GM12878 (cell line): ENCODE measurements around the gene CS. TPM values are rescaled to one million over a fixed set of nuclear protein-coding genes. Genes with fewer than 3 reads are reported as not detected.

Experiments
- ATAC-seq: fragments of 200-7000 bp; cut with Tn5 transposase; 3 replicates; pipeline ENCODE4 v1.9.1; 2020; ENCODE audit warnings: mild to moderate bottlenecking, moderate library complexity
- BruUV-seq: library from RNA; stranded (reverse); fragments of 400-500 nt; replicated peaks from 2 replicates; lab custom pipeline; 2021; lab: Mats Ljungman, UMichigan
- CTCF ChIA-PET: fragments of 300-600 bp; sonication (Branson Sonifier 250); formaldehyde crosslinking; extraction: SDS; loops from one replicate; lab custom pipeline; 2021; ENCODE audit warnings: inconsistent platforms; lab: Yijun Ruan, JAX
- POLR2A ChIA-PET: fragments of 350-600 bp; formaldehyde crosslinking; extraction: SDS; loops from one replicate; lab custom pipeline; 2021; ENCODE audit warnings: inconsistent platforms; lab: Charles Lee
- RAD21 ChIA-PET: fragments of 300-600 bp; sonication (Branson Sonifier 250); formaldehyde crosslinking; loops from one replicate; lab custom pipeline; 2023; ENCODE audit warnings: antibody characterized with exemption; ENCODE audit not compliant: unreplicated experiment; lab: Charles Lee
- SMC1A ChIA-PET: fragments of 300-600 bp; sonication (Branson Sonifier 250); formaldehyde crosslinking; loops from one replicate; lab custom pipeline; 2023; ENCODE audit not compliant: unreplicated experiment, uncharacterized antibody; lab: Charles Lee
- DNase-seq: peaks from one replicate; pipeline ENCODE4 v3.0.0-alpha.2; 2011; ENCODE audit warnings: low read depth, low spot score
- FAIRE-seq: peaks from 3 replicates; lab custom pipeline; 2011; peaks lifted over from hg19 to GRCh38; lab: Jason Lieb, UNC
- H2AFZ ChIP-seq: 2 replicates; pipeline ENCODE4 v1.6.0; 2011; ENCODE audit warnings: low read depth, low read length, control low read depth; ENCODE audit not compliant: control insufficient read depth
- H3K27ac ChIP-seq: 2 replicates; pipeline ENCODE4 v1.5.1; 2011; ENCODE audit warnings: control low read depth; ENCODE audit not compliant: control insufficient read depth, insufficient read depth
- H3K27me3 ChIP-seq, 2 experiments: replicated peaks in 1 of 2; 2 replicates each; pipeline versions ENCODE4 v1.6.0 to v1.6.1; 2011; ENCODE audit warnings: low read length in 1 of 2; ENCODE audit not compliant: control insufficient read depth in 2 of 2, insufficient read depth in 2 of 2
- H3K36me3 ChIP-seq, 2 experiments: 2 replicates each; pipeline ENCODE4 v1.5.1; 2011; ENCODE audit warnings: low read length in 1 of 2; ENCODE audit not compliant: control insufficient read depth in 2 of 2, insufficient read depth in 2 of 2
- H3K4me1 ChIP-seq: 2 replicates; pipeline ENCODE4 v1.6.1; 2011; ENCODE audit warnings: mild to moderate bottlenecking, low read length, moderate library complexity, mixed read lengths; ENCODE audit not compliant: control insufficient read depth, insufficient read depth
- H3K4me2 ChIP-seq: 2 replicates; pipeline ENCODE4 v1.6.0; 2011; ENCODE audit warnings: control low read depth; ENCODE audit not compliant: control insufficient read depth, insufficient read depth
- H3K4me3 ChIP-seq: fragments of 200-600 bp; sonication (generic); 2 replicates; pipeline ENCODE4 v1.5.1; 2016
- H3K79me2 ChIP-seq: 2 replicates; pipeline ENCODE4 v1.6.0; 2011; ENCODE audit warnings: low read length; ENCODE audit not compliant: control insufficient read depth, insufficient read depth
- H3K9ac ChIP-seq: 2 replicates; pipeline ENCODE4 v1.8.0; 2011; ENCODE audit warnings: low read length, control low read depth, mixed read lengths; ENCODE audit not compliant: control insufficient read depth, insufficient read depth
- H3K9me3 ChIP-seq: replicated peaks from 3 replicates; pipeline ENCODE4 v1.5.1; 2011; ENCODE audit warnings: mild to moderate bottlenecking, low read length; ENCODE audit not compliant: control insufficient read depth, insufficient read depth
- H4K20me1 ChIP-seq: 2 replicates; pipeline ENCODE4 v1.6.0; 2011; ENCODE audit not compliant: control insufficient read depth, insufficient read depth
- E2F8 ChIP-seq: fragments of 450-650 bp; IDR thresholded peaks from 2 replicates; pipeline ENCODE4 v1.6.1; 2018; ENCODE audit warnings: mild to moderate bottlenecking, low read depth, moderate library complexity; ENCODE audit not compliant: partially characterized antibody
- ELK1 ChIP-seq: IDR thresholded peaks from 2 replicates; pipeline ENCODE4 v1.6.1; 2012; ENCODE audit warnings: low read depth, low read length, improper control_type of control experiment
- KDM1A ChIP-seq: fragments of 200-600 bp; sonication (generic); IDR thresholded peaks from 2 replicates; pipeline ENCODE4 v1.6.1; 2016; ENCODE audit warnings: borderline replicate concordance
- RAD21 ChIP-seq: IDR thresholded peaks from 2 replicates; pipeline ENCODE4 v1.6.1; 2011; ENCODE audit warnings: mild to moderate bottlenecking, low read depth, low read length, moderate library complexity; ENCODE audit not compliant: insufficient read depth
- WGBS: methylation state at CpG from one replicate; pipeline ENCODE4 v1.1.6; 2016; ENCODE audit warnings: low lambda C conversion rate; ENCODE audit not compliant: insufficient replicate concordance, insufficient coverage; ENCODE audit errors: missing lambda C conversion rate; 5-methylcytosine and 5-hydroxymethylcytosine counted together
- in situ Hi-C: fragments of 300-500 bp; cut with MboI; formaldehyde crosslinking; loops from 9 replicates; pipeline ENCODE4 v1.14.3; 2018; ENCODE audit warnings: mixed read lengths
- intact Hi-C: fragments of 100-400 bp; cut with micrococcal nuclease; formaldehyde crosslinking; loops from one replicate; pipeline ENCODE4 v1.14.2; 2022; ENCODE audit not compliant: unreplicated experiment
- polyA plus RNA-seq, 11 experiments: library from polyadenylated mRNA; depleted of rRNA in 4 of 11; unstranded in 6 of 11; stranded (reverse) in 5 of 11; fragments of >200 nt; fragmentation: Nextera tagmentation in 4 of 11; fragmentation: Illumina TruSeq in 1 of 11; extraction: Ambion mirVana in 4 of 11; extraction: Trizol in 1 of 11; gene quantifications; 1 replicate in 1 of 11; 2 replicates in 10 of 11; pipeline versions ENCODE4 v1.2.1 to v1.2.3, GENCODE V29; 2011 to 2016; ENCODE audit warnings: inconsistent platforms in 2 of 11, missing spikeins in 2 of 11, low read depth in 1 of 11
- total RNA-seq, 4 experiments: library from RNA; depleted of rRNA in 3 of 4; stranded (reverse); fragments of >200 nt in 3 of 4; fragmentation: Illumina TruSeq in 1 of 4; extraction: Trizol in 1 of 4; gene quantifications; 2 replicates each; pipeline versions ENCODE4 v1.2.1 to v1.2.3, GENCODE V29; 2013 to 2021
- TF ChIP-seq, protein P1 (sequence below): IDR thresholded peaks from 2 replicates; pipeline ENCODE4 v1.6.1; 2011; ENCODE audit warnings: borderline replicate concordance, low read depth, mild to moderate bottlenecking, moderate library complexity, mixed read lengths, low read length; ENCODE audit not compliant: insufficient read depth; ENCODE audit errors: extremely low read length

Gene CS
- total and polyA plus RNA-seq, 10 of the 15 experiments (the other 5 are each of a cell fraction or from before 2014, with no cell fraction given), result 64.9 to 276 (median 139) TPM

GRCh38 chr12:56317675-56318074 lies 17.5 kb upstream of the CS start:
- in situ Hi-C loops, result no loop called here
- H3K79me2 ChIP-seq, result peaks cover 19% of the 10 kb centered on the region
- H3K9ac ChIP-seq, result no peak overlapping the region
- H3K27ac ChIP-seq, result no peak overlapping the region
- peaks cover 2 to 11% of the 10 kb centered on the region in 2 experiments; a peak in 3 of 4 replicates for H3K36me3 ChIP-seq
- RAD21 ChIA-PET, result interaction anchor here (3.7 to 5.5 kb wide), 2 partner anchors 42 to 144 kb away, joined by 34 to 71 read pairs; partner anchors contain the start of gene STAT2
- no peak for DNase-seq
- no peak overlapping the region for H3K4me2 ChIP-seq
- SMC1A ChIA-PET, result interaction anchor here (2.4 to 2.8 kb wide), 2 partner anchors 131 to 143 kb away, joined by 14 read pairs; partner anchors contain the start of gene TIMELESS
- H3K4me3 ChIP-seq, result no peak overlapping the region
- no TSS peak for BruUV-seq
- 96% methylated on average over 3 of the region's 3 CpGs for WGBS
- CTCF ChIA-PET, result interaction anchor here (5.6 kb wide), 1 partner anchor 145 kb away, joined by 76 read pairs; no protein-coding TSS in a partner anchor
- no peak overlapping the region for H2AFZ ChIP-seq
- H3K4me1 ChIP-seq, result peaks cover 3% of the 10 kb centered on the region
- no peak for ATAC-seq
- no peaks in the 10 kb centered on the region for H4K20me1 ChIP-seq
- no peak for FAIRE-seq
- no peaks in the 10 kb centered on the region for H3K9me3 ChIP-seq
- intact Hi-C loops, result loop anchor here (5.0 kb wide), 1 partner anchor 200 kb away; the partner anchor contains the start of genes RPL41 and ZC3H10
- TF ChIP-seq KDM1A, result no peak
- peak; percentile 26; the same call in 1 of the 2 replicates for TF ChIP-seq RAD21
- TF ChIP-seq, all 136 proteins: peak for 1
- no peaks in the 10 kb centered on the region for H3K27me3 ChIP-seq
- POLR2A ChIA-PET, result interaction anchor here (0.6 to 3.0 kb wide), 3 partner anchors 21 to 144 kb away, joined by 3 to 14 read pairs (median 6); partner anchors contain the start of gene IL23A

GRCh38 chr12:56315622-56316473 lies 15.7 kb upstream of the CS start, which contains the start of gene CNPY2:
TSS of gene CNPY2 (minus strand) at chr12:56315988. CDS start at chr12:56315217, 771 bp downstream.
- ChIA-PET POLR2A (interaction anchor here (0.5 to 3.0 kb wide), 25 partner anchors 10 to 485 kb away, joined by 3 to 26 read pairs (median 5); partner anchors contain the start of genes ESYT1, IL23A, PAN2 and RBMS2), CTCF (interaction anchor here (0.9 to 5.6 kb wide), 20 partner anchors 8 to 486 kb away, joined by 3 to 76 read pairs (median 4); partner anchors contain the start of genes ANKRD52, DNAJC14, PAN2 and RNF41), RAD21 (interaction anchor here (0.7 to 5.5 kb wide), 14 partner anchors 9 to 321 kb away, joined by 3 to 71 read pairs (median 6); partner anchors contain the start of genes ANKRD52, PAN2, RNF41 and SMARCC2), SMC1A (interaction anchor here (0.7 to 2.8 kb wide), 14 partner anchors 9 to 319 kb away, joined by 3 to 25 read pairs (median 4); partner anchors contain the start of genes PAN2, RNF41, STAT2 and TIMELESS)
- Histone ChIP-seq H3K9ac (peak within 1 kb of the TSS; percentile 90), H3K36me3 (peaks cover 2 to 9% of the 10 kb centered on the region in 2 experiments), H2AFZ (peak within 1 kb of the TSS; percentile 98), H3K27me3 (no peaks in the 10 kb centered on the region), H3K79me2 (peaks cover 19% of the 10 kb centered on the region), H4K20me1 (no peaks in the 10 kb centered on the region), H3K4me1 (peaks cover 3% of the 10 kb centered on the region), H3K4me2 (peak within 1 kb of the TSS; percentile 96), H3K27ac (peak within 1 kb of the TSS; percentile 92), H3K4me3 (peak within 1 kb of the TSS; percentile 97), H3K9me3 (no peaks in the 10 kb centered on the region)
- under 1% methylated on average over 62 of the region's 62 CpGs for WGBS
- DNase-seq, result peak; percentile 97
- intact Hi-C loops (loop anchor here (1.0 to 5.0 kb wide), 4 partner anchors 18 to 199 kb away; partner anchors contain the start of genes RPL41, STAT2 and ZC3H10), in situ Hi-C loops (no loop called here)
- TSS peak; percentile 83 for BruUV-seq
- FAIRE-seq, result peak; percentile 99
- peak; percentile 95 for ATAC-seq
- TF ChIP-seq, protein P1, sequence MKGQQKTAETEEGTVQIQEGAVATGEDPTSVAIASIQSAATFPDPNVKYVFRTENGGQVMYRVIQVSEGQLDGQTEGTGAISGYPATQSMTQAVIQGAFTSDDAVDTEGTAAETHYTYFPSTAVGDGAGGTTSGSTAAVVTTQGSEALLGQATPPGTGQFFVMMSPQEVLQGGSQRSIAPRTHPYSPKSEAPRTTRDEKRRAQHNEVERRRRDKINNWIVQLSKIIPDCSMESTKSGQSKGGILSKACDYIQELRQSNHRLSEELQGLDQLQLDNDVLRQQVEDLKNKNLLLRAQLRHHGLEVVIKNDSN, result peak; percentile 84
- peak; percentile 12; the same call in 1 of the 2 replicates for TF ChIP-seq ELK1
- TF ChIP-seq E2F8, result no peak
